Left lobe of liver (tissue), 2 donors: ENCODE data around the gene ZNF609. TPM values are rescaled to one million over a fixed set of nuclear protein-coding genes. Genes with fewer than 3 reads are reported as not detected.

Experiments used
- ATAC-seq: fragments of 200-7000 bp; cut with Tn5 transposase; one replicate; pipeline ENCODE4 v1.9.1; 2020; ENCODE audit warnings: mild to moderate bottlenecking, moderate library complexity
- DNase-seq: peaks from one replicate; pipeline ENCODE4 v3.0.0-alpha.2; 2020; ENCODE audit warnings: low spot score
- total RNA-seq: library from RNA; stranded (reverse); gene quantifications from one replicate; pipeline ENCODE4 v1.2.1, GENCODE V29; 2021
- donor health status: DM: no; HTN: no; CAD: no; lungs with moderate emphysema.
- donor health status: DM: no; HTN: yes; CAD: no.

Gene ZNF609
- 16.3 TPM for total RNA-seq

- ATAC-seq (peak; percentile 86), DNase-seq (peak; percentile 94)
These were observed at the start of gene ZNF609 for GRCh38 chr15:64460206-64460723. ZNF609 (plus strand) TSS chr15:64460578; CDS start chr15:64499420, 38,842 bp downstream.

- ATAC-seq (no peak), DNase-seq (no peak)
These were observed 48.2 kb upstream of the ZNF609 start for GRCh38 chr15:64412216-64412615.

GRCh38 chr15:64422697-64423096 is 37.7 kb upstream of the ZNF609 start:
- ATAC-seq (no peak), DNase-seq (no peak)

- ATAC-seq, result no peak
- DNase-seq, result no peak
These were observed 36.4 kb upstream of the ZNF609 start for GRCh38 chr15:64423970-64424369.

- ATAC-seq (no peak), DNase-seq (no peak)
These were observed 35.2 kb upstream of the ZNF609 start for GRCh38 chr15:64425221-64425620.

- ATAC-seq (peak; percentile 66), DNase-seq (no peak)
These were observed 33.4 kb upstream of the ZNF609 start for GRCh38 chr15:64426845-64427465.

GRCh38 chr15:64429448-64429847 is 30.9 kb upstream of the ZNF609 start:
- no peak for ATAC-seq
- no peak for DNase-seq

- ATAC-seq (no peak), DNase-seq (no peak)
These were observed 30.2 kb upstream of the ZNF609 start for GRCh38 chr15:64430000-64430735.

GRCh38 chr15:64437982-64438381 is 22.4 kb upstream of the ZNF609 start:
- DNase-seq (no peak), ATAC-seq (no peak)

- DNase-seq (no peak), ATAC-seq (no peak)
These were observed 21.5 kb upstream of the ZNF609 start for GRCh38 chr15:64438653-64439447.

- DNase-seq, result no peak
These were observed 18.5 kb upstream of the ZNF609 start for GRCh38 chr15:64441852-64442251.

GRCh38 chr15:64443016-64443415 is 17.4 kb upstream of the ZNF609 start:
- ATAC-seq (no peak), DNase-seq (no peak)

More at GRCh38 chr15:64441852-64442251, 18.5 kb upstream of the ZNF609 start:
- no peak for ATAC-seq

GRCh38 chr15:64443747-64444621 is 16.4 kb upstream of the ZNF609 start:
- ATAC-seq (peak; percentile 48), DNase-seq (no peak)

- DNase-seq (no peak), ATAC-seq (no peak)
These were observed 15.5 kb upstream of the ZNF609 start for GRCh38 chr15:64444836-64445235.

GRCh38 chr15:64447536-64448315 is 12.7 kb upstream of the ZNF609 start:
- DNase-seq (no peak), ATAC-seq (peak; percentile 71)

GRCh38 chr15:64452988-64453688 is 7.2 kb upstream of the ZNF609 start:
- DNase-seq (peak; percentile 81), ATAC-seq (peak; percentile 76)

- peak; percentile 7 for ATAC-seq
- no peak for DNase-seq
These were observed 6.7 kb upstream of the ZNF609 start for GRCh38 chr15:64453689-64454037.

- ATAC-seq, result no peak
- DNase-seq, result no peak
These were observed 6.1 kb upstream of the ZNF609 start for GRCh38 chr15:64454282-64454681.

- ATAC-seq (no peak), DNase-seq (no peak)
These were observed 4.4 kb upstream of the ZNF609 start for GRCh38 chr15:64455961-64456371.
